Effector CD4-positive, alpha-beta T cell (primary cell): ENCODE results near the gene AIG1.

Experiments
- DNase-seq: peaks from one replicate; pipeline ENCODE4 v3.0.0-alpha.2; 2020

AIG1 gene

DNA sequence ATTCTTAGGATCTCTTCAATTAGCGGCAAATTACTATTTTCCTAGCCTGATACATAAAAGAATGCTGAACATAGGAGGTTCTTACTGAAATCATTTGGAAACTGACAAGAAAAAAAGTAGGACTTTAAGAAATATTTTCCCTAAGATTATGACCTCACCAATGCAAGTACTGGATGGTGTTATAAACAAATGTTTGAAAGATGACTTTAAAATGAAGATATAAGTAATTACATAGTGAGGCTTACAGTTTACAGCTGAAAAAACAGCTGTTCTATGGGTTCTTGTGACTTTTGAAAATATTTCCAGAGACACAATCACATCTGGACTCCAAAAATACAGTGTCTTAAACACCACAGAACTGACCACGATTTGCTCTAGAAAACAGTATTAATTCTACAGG is 324.9 kb downstream of the AIG1 start:
- no peak for DNase-seq

DNA sequence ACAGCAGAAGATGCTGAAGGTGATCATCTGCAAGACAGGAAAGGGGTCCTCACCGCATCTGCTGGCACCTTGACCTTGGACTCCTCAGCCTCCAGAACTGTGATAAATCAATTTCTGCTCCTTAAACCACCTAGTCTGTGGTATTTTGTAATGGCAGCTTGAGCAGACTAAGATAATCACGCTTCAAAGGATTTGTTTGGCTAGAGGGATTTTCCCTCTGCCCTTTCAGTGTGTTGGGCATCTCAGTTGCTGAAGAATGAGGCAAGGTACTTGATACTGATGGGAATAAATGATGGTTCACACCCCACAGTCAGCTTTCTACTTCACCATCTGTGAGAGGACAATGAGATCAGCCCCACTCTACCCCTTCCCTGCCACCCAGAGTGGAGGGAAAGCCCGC is 329.6 kb downstream of the AIG1 start:
- no peak for DNase-seq
